D721Med (cell line): ENCODE data around the gene CFL1.
A peak's percentile ranks its signal among the peaks of the same experiment; 100 is the strongest.

Experiments used
- DNase-seq: peaks from one replicate; pipeline ENCODE4 v3.0.0; 2011; ENCODE audit warnings: low spot score; ENCODE audit not compliant: insufficient read length
- FAIRE-seq: peaks from 2 replicates; lab custom pipeline; 2011; peaks lifted over from hg19 to GRCh38; lab: Jason Lieb, UNC
- CTCF ChIP-seq: IDR thresholded peaks from 2 replicates; pipeline ENCODE4 v1.5.1; 2012; ENCODE audit warnings: mild to moderate bottlenecking, control low read depth; ENCODE audit not compliant: insufficient read depth; ENCODE audit errors: missing control alignments

CFL1 gene

GRCh38 chr11:65817835-65818680 lies 39.9 kb downstream of the CFL1 start:
- no peak for FAIRE-seq
- peak; percentile 86 for DNase-seq
- peak; percentile 95 for TF ChIP-seq CTCF

- DNase-seq = no peak
- no peak for FAIRE-seq
- no peak for TF ChIP-seq CTCF
Measured at GRCh38 chr11:65817312-65817834, 40.6 kb downstream of the CFL1 start.

GRCh38 chr11:65816696-65817095 lies 41.3 kb downstream of the CFL1 start:
- TF ChIP-seq CTCF = no peak
- DNase-seq (no peak), FAIRE-seq (no peak)

GRCh38 chr11:65814986-65815565 lies 42.9 kb downstream of the CFL1 start:
- no peak for TF ChIP-seq CTCF
- no peak for DNase-seq
- FAIRE-seq = no peak

- no peak for TF ChIP-seq CTCF
- FAIRE-seq = no peak
- no peak for DNase-seq
Measured at GRCh38 chr11:65814131-65814985, 43.6 kb downstream of the CFL1 start.

GRCh38 chr11:65811764-65812475 lies 46.1 kb downstream of the CFL1 start:
- DNase-seq (no peak), FAIRE-seq (no peak)
- TF ChIP-seq CTCF = no peak
